Kidney (tissue), 14 donors: Measurements from ENCODE around the gene CUL1. TPM values are rescaled to one million over a fixed set of nuclear protein-coding genes. Genes with fewer than 3 reads are reported as not detected.

Source experiments
- DNase-seq, 5 donors: peaks; one replicate each; pipeline ENCODE4 v3.0.0-alpha.2; 2013 to 2020
- FAIRE-seq: peaks from 2 replicates; lab custom pipeline; 2012; peaks lifted over from hg19 to GRCh38; lab: Jason Lieb, UNC
- H3K27ac ChIP-seq, 2 donors: one replicate each; pipeline ENCODE4 v1.7.0; 2013; ENCODE audit warnings: low read depth in 2 of 2, low read length in 2 of 2, inconsistent platforms in 1 of 2
- H3K27me3 ChIP-seq: one replicate; pipeline ENCODE4 v1.7.1; 2013; ENCODE audit warnings: low read length, inconsistent platforms; ENCODE audit not compliant: control insufficient read depth, insufficient read depth
- H3K36me3 ChIP-seq, 3 donors: one replicate each; pipeline versions ENCODE4 v1.7.0 to v1.7.1; 2013; ENCODE audit warnings: low read length in 3 of 3, control low read depth in 1 of 3, inconsistent platforms in 1 of 3; ENCODE audit not compliant: insufficient read depth in 3 of 3, control insufficient read depth in 2 of 3
- H3K4me1 ChIP-seq, 3 donors: one replicate each; pipeline versions ENCODE4 v1.7.0 to v1.7.1; 2013; ENCODE audit warnings: low read length in 3 of 3, inconsistent platforms in 1 of 3, low read depth in 1 of 3; ENCODE audit not compliant: control insufficient read depth in 2 of 3, insufficient read depth in 2 of 3
- H3K4me3 ChIP-seq, 3 donors: one replicate each; pipeline versions ENCODE4 v1.7.0 to v1.8.1; 2013; ENCODE audit warnings: low read length in 3 of 3, control low read depth in 1 of 3, inconsistent platforms in 1 of 3
- H3K9ac ChIP-seq, 3 donors: one replicate each; pipeline versions ENCODE4 v1.7.0 to v1.7.1; 2013; ENCODE audit warnings: low read length in 3 of 3, control low read depth in 1 of 3, inconsistent platforms in 1 of 3
- H3K9me3 ChIP-seq, 3 donors: one replicate each; pipeline versions ENCODE4 v1.7.0 to v1.7.1; 2013; ENCODE audit warnings: low read length in 3 of 3, control low read depth in 1 of 3, inconsistent platforms in 1 of 3; ENCODE audit not compliant: control insufficient read depth in 2 of 3, insufficient read depth in 1 of 3
- intact Hi-C: fragments of 100-400 bp; cut with DNase I; formaldehyde crosslinking; loops from one replicate; pipeline ENCODE4 v1.11.1; 2022
- polyA plus RNA-seq: library from polyadenylated mRNA; stranded (reverse); fragments of 350-450 nt; fragmentation: Illumina TruSeq; extraction: RNeasy Lipid Tissue Mini Kit (QIAGEN cat#74804); gene quantifications from one replicate; pipeline ENCODE4 v1.2.3, GENCODE V29; 2014; ENCODE audit warnings: low read depth, low replicate concordance; ENCODE audit not compliant: insufficient read depth
- total RNA-seq: library from RNA; stranded (reverse); fragmentation: NEBNext Ultra II Directional; extraction: Animal tissue kit (Norgen Biotek cat#: 25700); gene quantifications from one replicate; pipeline ENCODE4 v1.2.1, GENCODE V29; 2021
- TF ChIP-seq, protein P1 (sequence below): IDR thresholded peaks from 3 replicates; pipeline ENCODE4 v1.5.1; 2012; ENCODE audit warnings: mild to moderate bottlenecking, moderate library complexity, borderline replicate concordance; ENCODE audit not compliant: insufficient read depth; ENCODE audit errors: extremely low read depth
- donor health status: control.
- donor health status: control.
- donor health status: control.
- donor health status: control.
- donor health status: control.
- donor health status: DM: yes; HTN: yes; CAD: no.
- donor health status: Normal renal cell carcinoma (clear cell type).

Gene CUL1
- total and polyA plus RNA-seq, 2 donors from 2014 or later, result 23.4 to 37.6 TPM

- intact Hi-C loops, result no loop called here
- Histone ChIP-seq H3K4me1 (no peaks in the 10 kb centered on the region), H3K4me3 (no peak overlapping the region), H3K27me3 (no peaks in the 10 kb centered on the region), H3K27ac (no peak overlapping the region), H3K9me3 (no peaks in the 10 kb centered on the region), H3K9ac (no peak overlapping the region), H3K36me3 (peaks cover 0 to 3% (median 0%) of the 10 kb centered on the region in 3 donors)
- TF ChIP-seq, protein P1, sequence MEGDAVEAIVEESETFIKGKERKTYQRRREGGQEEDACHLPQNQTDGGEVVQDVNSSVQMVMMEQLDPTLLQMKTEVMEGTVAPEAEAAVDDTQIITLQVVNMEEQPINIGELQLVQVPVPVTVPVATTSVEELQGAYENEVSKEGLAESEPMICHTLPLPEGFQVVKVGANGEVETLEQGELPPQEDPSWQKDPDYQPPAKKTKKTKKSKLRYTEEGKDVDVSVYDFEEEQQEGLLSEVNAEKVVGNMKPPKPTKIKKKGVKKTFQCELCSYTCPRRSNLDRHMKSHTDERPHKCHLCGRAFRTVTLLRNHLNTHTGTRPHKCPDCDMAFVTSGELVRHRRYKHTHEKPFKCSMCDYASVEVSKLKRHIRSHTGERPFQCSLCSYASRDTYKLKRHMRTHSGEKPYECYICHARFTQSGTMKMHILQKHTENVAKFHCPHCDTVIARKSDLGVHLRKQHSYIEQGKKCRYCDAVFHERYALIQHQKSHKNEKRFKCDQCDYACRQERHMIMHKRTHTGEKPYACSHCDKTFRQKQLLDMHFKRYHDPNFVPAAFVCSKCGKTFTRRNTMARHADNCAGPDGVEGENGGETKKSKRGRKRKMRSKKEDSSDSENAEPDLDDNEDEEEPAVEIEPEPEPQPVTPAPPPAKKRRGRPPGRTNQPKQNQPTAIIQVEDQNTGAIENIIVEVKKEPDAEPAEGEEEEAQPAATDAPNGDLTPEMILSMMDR, result no peak
- no peak for DNase-seq
- FAIRE-seq, result no peak
Measured at GRCh38 chr7:148814922-148815559, 116.3 kb downstream of the CUL1 start.

DNA sequence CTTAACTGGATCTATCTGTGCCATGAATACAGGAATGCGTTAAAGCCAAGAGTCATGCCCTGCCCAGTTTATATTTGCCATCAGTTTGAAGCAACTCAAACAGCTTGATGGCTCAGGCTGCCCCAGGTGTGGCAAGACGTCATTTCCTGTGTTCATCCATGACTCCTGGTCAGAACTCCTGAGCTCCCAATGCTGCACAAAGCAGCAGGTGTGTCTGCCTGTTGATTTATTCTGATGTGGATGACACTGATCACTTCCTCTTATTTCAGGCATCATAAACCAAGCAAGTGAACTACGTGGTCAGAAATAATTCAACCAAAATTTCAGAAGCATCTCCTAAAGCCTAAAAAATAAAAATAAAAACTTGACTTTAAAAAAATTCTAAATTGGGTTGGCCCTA, 116.9 kb downstream of the CUL1 start:
- H3K9ac ChIP-seq, result no peak overlapping the region
- intact Hi-C loops, result no loop called here
- H3K27ac ChIP-seq, result no peak overlapping the region
- FAIRE-seq (no peak), DNase-seq (no peak)
- no peaks in the 10 kb centered on the region for H3K27me3 ChIP-seq
- TF ChIP-seq, protein P1, result no peak
- no peaks in the 10 kb centered on the region for H3K4me1 ChIP-seq
- no peaks in the 10 kb centered on the region for H3K9me3 ChIP-seq
- H3K4me3 ChIP-seq, result no peak overlapping the region
- H3K36me3 ChIP-seq, result peaks cover 0 to 3% (median 0%) of the 10 kb centered on the region in 3 donors

GRCh38 chr7:148819697-148820360, 121.1 kb downstream of the CUL1 start:
- DNase-seq (no peak), FAIRE-seq (no peak)
- Histone ChIP-seq H3K4me3 (no peak overlapping the region), H3K9me3 (no peaks in the 10 kb centered on the region), H3K36me3 (peaks cover 0 to 3% (median 0%) of the 10 kb centered on the region in 3 donors), H3K27me3 (no peaks in the 10 kb centered on the region), H3K9ac (no peak overlapping the region), H3K4me1 (no peaks in the 10 kb centered on the region), H3K27ac (no peak overlapping the region)
- intact Hi-C loops, result no loop called here
- TF ChIP-seq, protein P1, result no peak
